MM.1S (cell line): ENCODE results near the gene UQCRQ.

Experiments
- DNase-seq: peaks from one replicate; pipeline ENCODE4 v3.0.0-alpha.2; 2015
- H2AFZ ChIP-seq: fragments of 300-600 bp; sonication (generic); 2 replicates; pipeline ENCODE4 v1.6.0; 2016; ENCODE audit warnings: antibody characterized with exemption, low read length
- H3F3A ChIP-seq: fragments of 300-600 bp; sonication (generic); 2 replicates; pipeline ENCODE4 v1.6.1; 2016; ENCODE audit warnings: mild to moderate bottlenecking, antibody characterized with exemption, low read length, moderate library complexity, mixed read lengths; ENCODE audit not compliant: insufficient read depth
- H3K27ac ChIP-seq: fragments of 300-600 bp; sonication (generic); 2 replicates; pipeline ENCODE4 v1.5.1; 2016; ENCODE audit warnings: mild to moderate bottlenecking, low read length
- H3K27me3 ChIP-seq: fragments of 300-600 bp; sonication (generic); replicated peaks from 2 replicates; pipeline ENCODE4 v1.6.0; 2016; ENCODE audit warnings: low read length; ENCODE audit not compliant: insufficient read depth
- H3K36me3 ChIP-seq: fragments of 300-600 bp; sonication (generic); replicated peaks from 2 replicates; pipeline ENCODE4 v1.6.1; 2016; ENCODE audit warnings: mild to moderate bottlenecking, low read length, mixed read lengths; ENCODE audit not compliant: insufficient read depth
- H3K4me1 ChIP-seq: fragments of 300-600 bp; sonication (generic); 2 replicates; pipeline ENCODE4 v1.6.1; 2016; ENCODE audit warnings: low read length, mixed read lengths
- H3K4me2 ChIP-seq: fragments of 300-600 bp; sonication (generic); 2 replicates; pipeline ENCODE4 v1.6.0; 2016; ENCODE audit warnings: low read depth, low read length
- H3K4me3 ChIP-seq: fragments of 300-600 bp; sonication (generic); 2 replicates; pipeline ENCODE4 v1.5.1; 2016; ENCODE audit warnings: low read length, mixed read lengths
- H3K79me2 ChIP-seq: fragments of 300-600 bp; sonication (generic); 2 replicates; pipeline ENCODE4 v1.6.1; 2016; ENCODE audit warnings: mixed run types, low read length, mixed read lengths
- H3K9ac ChIP-seq: fragments of 300-600 bp; sonication (generic); 2 replicates; pipeline ENCODE4 v1.6.1; 2016; ENCODE audit warnings: low read length, mixed read lengths
- H3K9me2 ChIP-seq: fragments of 300-600 bp; sonication (generic); replicated peaks from 2 replicates; pipeline ENCODE4 v1.6.1; 2016; ENCODE audit warnings: mild to moderate bottlenecking, low read length, mixed read lengths; ENCODE audit not compliant: insufficient read depth
- H3K9me3 ChIP-seq: fragments of 300-600 bp; sonication (generic); replicated peaks from 2 replicates; pipeline ENCODE4 v1.6.1; 2016; ENCODE audit warnings: mild to moderate bottlenecking, low read length, mixed read lengths; ENCODE audit not compliant: insufficient read depth
- H4K20me1 ChIP-seq: fragments of 300-600 bp; sonication (generic); 2 replicates; pipeline ENCODE4 v1.6.1; 2016; ENCODE audit warnings: mild to moderate bottlenecking, low read length, moderate library complexity, mixed read lengths; ENCODE audit not compliant: insufficient read depth
- CTCF ChIP-seq: fragments of 300-600 bp; sonication (generic); IDR thresholded peaks from 2 replicates; pipeline ENCODE4 v1.5.1; 2016; ENCODE audit warnings: antibody characterized with exemption, low read length, mixed read lengths
- EZH2 ChIP-seq: fragments of 300-600 bp; sonication (generic); optimal IDR thresholded peaks from 2 replicates; pipeline ENCODE3; 2017; ENCODE audit warnings: low read depth, mild to moderate bottlenecking, antibody characterized with exemption, low read length, mixed read lengths
- EZH2phosphoT487 ChIP-seq: fragments of 300-600 bp; sonication (generic); IDR thresholded peaks from 2 replicates; pipeline ENCODE4 v1.6.1; 2018; ENCODE audit warnings: antibody characterized with exemption, low read length

Gene UQCRQ

GRCh38 chr5:132825033-132825833 is 41.2 kb upstream of the UQCRQ start:
- no peak for DNase-seq
- no peaks in the 10 kb centered on the region for H3K27me3 ChIP-seq

GRCh38 chr5:132825834-132826391 is 40.5 kb upstream of the UQCRQ start:
- Histone ChIP-seq H3K4me2 (no peak overlapping the region), H3K9me3 (no peaks in the 10 kb centered on the region), H2AFZ (no peak overlapping the region), H3K4me3 (no peak overlapping the region), H3K36me3 (no peaks in the 10 kb centered on the region), H3K79me2 (peaks cover 5% of the 10 kb centered on the region), H3K9me2 (no peaks in the 10 kb centered on the region), H3K9ac (no peak overlapping the region), H3K4me1 (no peaks in the 10 kb centered on the region), H3K27ac (no peak overlapping the region), H4K20me1 (no peaks in the 10 kb centered on the region), H3K27me3 (no peaks in the 10 kb centered on the region), H3F3A (no peaks in the 10 kb centered on the region)
- TF ChIP-seq CTCF, result no peak
- TF ChIP-seq EZH2phosphoT487, result no peak
- no peak for TF ChIP-seq EZH2
- no peak for DNase-seq

More at GRCh38 chr5:132825033-132825833, 41.2 kb upstream of the UQCRQ start:
- no peak overlapping the region for H2AFZ ChIP-seq
- H3K4me3 ChIP-seq, result no peak overlapping the region
- H3K36me3 ChIP-seq, result no peaks in the 10 kb centered on the region
- no peaks in the 10 kb centered on the region for H3F3A ChIP-seq
- H3K27ac ChIP-seq, result no peak overlapping the region
- H3K9me3 ChIP-seq, result no peaks in the 10 kb centered on the region
- H3K79me2 ChIP-seq, result peaks cover 5% of the 10 kb centered on the region
- H3K9me2 ChIP-seq, result no peaks in the 10 kb centered on the region
- no peaks in the 10 kb centered on the region for H3K4me1 ChIP-seq
- H4K20me1 ChIP-seq, result no peaks in the 10 kb centered on the region
- TF ChIP-seq EZH2, result no peak
- TF ChIP-seq EZH2phosphoT487, result no peak
- no peak for TF ChIP-seq CTCF
- no peak overlapping the region for H3K4me2 ChIP-seq
- H3K9ac ChIP-seq, result no peak overlapping the region

GRCh38 chr5:132826424-132827082 is 39.9 kb upstream of the UQCRQ start:
- H3K27ac ChIP-seq, result no peak overlapping the region
- no peaks in the 10 kb centered on the region for H3K36me3 ChIP-seq
- H3K27me3 ChIP-seq, result no peaks in the 10 kb centered on the region
- no peaks in the 10 kb centered on the region for H3K9me2 ChIP-seq
- TF ChIP-seq EZH2 (no peak), CTCF (no peak), EZH2phosphoT487 (no peak)
- H3K79me2 ChIP-seq, result peaks cover 5% of the 10 kb centered on the region
- no peak overlapping the region for H3K4me2 ChIP-seq
- no peaks in the 10 kb centered on the region for H3K9me3 ChIP-seq
- no peak for DNase-seq
- no peaks in the 10 kb centered on the region for H4K20me1 ChIP-seq
- no peaks in the 10 kb centered on the region for H3F3A ChIP-seq
- H3K9ac ChIP-seq, result no peak overlapping the region
- H3K4me3 ChIP-seq, result no peak overlapping the region
- no peaks in the 10 kb centered on the region for H3K4me1 ChIP-seq
- no peak overlapping the region for H2AFZ ChIP-seq
